CD4-positive, alpha-beta T cell treated with Interferon gamma for 1 hour (primary cell): ENCODE measurements around the gene LRRTM4.
"Not testable (repeated sequence)": the region's sequence is repeated elsewhere in the genome, so short reads cannot be mapped to it uniquely, and the experiment has no call there.

Experiments used
- DNase-seq: peaks from one replicate; pipeline ENCODE4 v3.0.0-alpha.2; 2020

The LRRTM4 gene

GRCh38 chr2:77045456-77045855 lies 476.7 kb downstream of the LRRTM4 start:
- not testable (repeated sequence) for DNase-seq

- DNase-seq, result no peak
Measured at GRCh38 chr2:77034445-77034844, 487.7 kb downstream of the LRRTM4 start.

DNA sequence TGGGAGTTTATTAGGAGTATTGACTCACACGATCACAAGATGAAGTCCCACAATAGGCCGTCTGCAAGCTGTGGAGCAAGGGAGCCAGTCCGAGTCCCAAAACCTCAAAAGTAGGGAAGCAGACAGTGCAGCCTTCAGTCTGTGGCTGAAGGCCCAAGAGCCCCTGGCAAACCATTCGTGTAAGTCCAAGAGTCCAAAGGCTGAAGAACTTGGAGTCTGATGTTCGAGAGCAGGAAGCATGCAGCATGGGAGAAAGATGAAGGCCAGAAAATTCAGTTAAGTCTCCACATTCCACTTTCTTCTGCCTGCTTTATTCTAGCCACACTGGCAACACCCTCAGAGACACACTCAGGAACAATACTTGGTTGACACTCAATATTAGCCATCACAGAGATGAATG lies 492.9 kb downstream of the LRRTM4 start:
- DNase-seq, result not testable (repeated sequence)

DNA sequence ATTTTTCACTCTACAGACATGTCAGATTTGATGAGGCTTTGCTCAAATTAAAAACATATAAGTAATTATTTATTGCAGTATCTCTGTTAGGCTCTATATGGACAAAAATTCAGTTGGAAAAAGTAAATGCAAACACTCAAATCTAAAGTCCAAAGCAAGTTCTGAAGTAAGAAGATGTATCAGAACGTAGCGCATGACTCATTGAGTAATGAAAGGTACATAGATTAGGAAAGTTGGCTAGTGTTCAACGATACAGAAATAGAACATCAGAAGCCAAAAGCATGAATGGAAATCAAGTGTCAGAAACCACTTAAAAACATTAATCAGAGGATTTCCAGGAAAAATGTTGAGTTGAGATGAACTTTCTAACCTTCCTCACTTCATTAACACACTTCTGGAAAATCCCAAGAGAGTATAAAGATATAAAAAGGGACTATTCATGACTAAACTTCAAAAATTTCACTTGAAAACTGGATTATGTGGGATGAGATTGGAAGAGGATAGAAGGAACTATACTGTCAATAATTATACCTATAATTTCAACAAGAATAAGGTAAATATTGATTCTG lies 494.1 kb downstream of the LRRTM4 start:
- DNase-seq, result no peak

DNA sequence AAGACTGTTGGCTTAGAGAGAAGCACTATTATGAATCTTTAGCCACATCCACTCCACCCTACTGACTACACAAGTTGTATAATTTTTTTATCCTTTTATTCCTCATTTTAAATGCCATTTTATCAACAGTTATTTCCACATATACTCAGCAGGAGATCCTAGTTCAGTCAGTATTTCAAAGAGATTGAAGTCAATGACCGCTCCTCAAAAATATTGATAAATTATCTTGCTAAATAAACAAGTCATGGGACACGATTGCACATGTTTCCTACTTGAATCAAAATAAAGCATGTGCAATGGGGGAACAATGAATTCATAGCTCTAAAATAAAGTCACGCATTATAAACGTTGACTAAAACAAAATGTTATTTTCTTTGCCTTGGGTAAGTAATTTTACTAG lies 496.5 kb downstream of the LRRTM4 start:
- no peak for DNase-seq

- DNase-seq, result no peak
Measured at GRCh38 chr2:77021161-77021560, 501.0 kb downstream of the LRRTM4 start.

DNA sequence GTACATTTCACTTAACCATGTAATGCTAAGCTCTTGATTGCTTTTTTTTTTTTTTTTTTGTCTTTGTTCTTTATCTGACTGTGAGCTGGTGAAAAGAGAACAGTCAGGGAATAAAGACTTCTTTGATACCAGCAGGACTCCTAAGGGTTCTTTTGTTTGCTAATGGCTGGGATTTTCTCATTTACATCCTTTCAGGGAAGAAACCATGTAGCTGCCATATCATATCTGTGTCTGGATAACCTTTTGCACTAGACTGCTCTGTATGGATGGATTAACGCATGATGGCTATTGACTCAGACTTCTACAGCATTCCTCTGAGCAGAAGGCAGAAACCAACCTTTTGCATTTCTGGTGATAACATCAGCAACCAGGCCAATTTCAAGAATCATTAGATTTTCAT lies 504.0 kb downstream of the LRRTM4 start:
- no peak for DNase-seq

DNA sequence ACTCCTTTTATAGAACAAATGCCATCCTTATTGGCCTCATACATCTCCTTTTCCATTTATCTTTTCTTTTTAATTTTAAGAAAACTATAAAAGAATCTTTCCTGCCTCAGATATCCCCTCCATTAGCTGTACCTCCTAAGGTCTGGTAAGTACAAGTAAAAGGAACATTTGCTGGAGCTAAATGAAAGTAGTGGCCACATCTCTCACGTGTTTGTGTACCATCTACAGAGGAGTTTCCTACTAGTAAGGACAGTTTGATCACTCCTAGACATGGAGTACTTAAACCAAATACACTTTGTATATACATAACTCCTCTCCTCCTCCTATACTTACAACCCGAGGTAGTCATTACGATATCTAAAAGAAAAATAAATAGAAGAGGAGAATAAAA lies 504.8 kb downstream of the LRRTM4 start:
- no peak for DNase-seq

DNA sequence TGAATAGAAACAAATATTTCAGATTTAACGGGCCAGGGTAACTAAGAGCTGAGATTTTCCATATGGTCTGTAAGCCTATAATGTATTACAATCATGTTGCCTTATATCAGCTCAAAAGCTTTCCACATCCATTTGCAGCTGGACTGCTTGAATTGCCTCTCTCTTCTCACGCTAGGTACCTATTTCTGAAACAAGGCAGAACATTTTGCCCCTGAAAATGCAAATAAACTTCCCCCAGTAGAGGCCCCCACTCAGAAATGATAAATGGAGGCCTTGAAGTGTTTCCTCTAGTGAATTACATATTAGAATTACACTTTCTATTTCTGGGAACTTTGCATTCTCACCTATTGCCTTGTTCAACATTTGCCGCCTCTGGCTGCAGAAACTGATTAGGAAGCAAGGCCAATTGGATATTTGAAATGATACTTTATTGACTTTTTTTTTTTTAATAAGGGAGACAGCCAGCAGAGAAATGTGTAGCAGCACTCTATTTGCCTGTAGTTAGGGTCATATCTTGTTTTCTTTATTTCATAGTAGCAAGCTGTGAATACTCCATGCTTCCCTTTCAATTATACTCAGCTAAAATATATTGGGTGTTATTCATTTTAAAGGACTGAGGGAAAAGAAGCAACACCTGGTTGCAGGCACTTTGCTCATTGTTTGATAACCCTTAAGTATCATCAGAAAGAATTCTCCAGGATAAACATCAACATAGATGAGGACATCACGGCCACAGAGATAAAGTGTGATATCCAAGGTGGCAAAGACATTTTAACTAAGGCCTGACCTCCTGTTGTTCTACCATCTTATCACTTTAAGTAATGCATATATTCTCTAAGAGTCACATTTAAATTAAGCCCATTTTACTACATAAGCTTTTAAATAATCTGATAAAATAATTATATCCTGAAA lies 505.5 kb downstream of the LRRTM4 start:
- DNase-seq, result no peak

- DNase-seq, result no peak
Measured at GRCh38 chr2:77013953-77014352, 508.2 kb downstream of the LRRTM4 start.

GRCh38 chr2:77013457-77013856 lies 508.7 kb downstream of the LRRTM4 start:
- DNase-seq, result no peak

GRCh38 chr2:77009307-77009706 lies 512.9 kb downstream of the LRRTM4 start:
- no peak for DNase-seq

- DNase-seq, result no peak
Measured at GRCh38 chr2:77008853-77009252, 513.3 kb downstream of the LRRTM4 start.

DNA sequence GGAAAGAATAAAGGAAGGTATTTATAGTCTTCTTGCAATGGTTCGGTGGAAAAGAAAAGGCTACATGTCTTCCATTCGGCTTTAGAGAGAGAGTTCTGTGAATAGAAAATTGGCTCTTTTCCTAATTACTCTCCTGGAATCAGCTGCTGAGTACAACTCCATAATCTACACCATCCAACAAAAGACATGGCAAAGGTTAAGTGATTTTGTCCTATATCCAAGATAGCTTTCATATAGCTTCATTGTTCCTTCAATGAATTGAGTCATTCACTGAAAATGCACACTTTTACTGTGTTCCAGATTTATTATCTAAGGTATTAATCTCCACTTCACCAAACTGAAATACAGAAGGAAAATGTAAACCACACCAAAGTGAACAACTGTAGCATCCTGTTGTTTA lies 514.5 kb downstream of the LRRTM4 start:
- no peak for DNase-seq

DNA sequence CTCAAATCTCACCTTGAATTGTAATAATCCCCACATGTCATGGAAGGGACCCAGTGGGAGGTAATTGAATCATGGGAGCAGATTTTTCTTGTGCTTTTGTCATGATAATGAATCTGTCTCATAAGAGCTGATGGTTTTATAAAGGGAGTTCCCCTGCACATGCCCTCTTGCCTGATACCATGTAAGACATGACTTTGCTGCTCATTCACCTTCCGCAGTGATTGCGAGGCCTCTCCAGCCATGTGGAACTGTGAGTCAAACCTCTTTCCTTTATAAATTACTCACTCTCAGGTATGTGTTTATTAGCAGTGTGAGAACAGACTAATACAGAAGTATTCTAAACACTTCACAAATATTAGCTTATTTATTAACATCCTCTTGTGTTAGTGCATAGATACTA lies 516.7 kb downstream of the LRRTM4 start:
- no peak for DNase-seq

- no peak for DNase-seq
Measured at GRCh38 chr2:77001895-77002294, 520.3 kb downstream of the LRRTM4 start.

DNA sequence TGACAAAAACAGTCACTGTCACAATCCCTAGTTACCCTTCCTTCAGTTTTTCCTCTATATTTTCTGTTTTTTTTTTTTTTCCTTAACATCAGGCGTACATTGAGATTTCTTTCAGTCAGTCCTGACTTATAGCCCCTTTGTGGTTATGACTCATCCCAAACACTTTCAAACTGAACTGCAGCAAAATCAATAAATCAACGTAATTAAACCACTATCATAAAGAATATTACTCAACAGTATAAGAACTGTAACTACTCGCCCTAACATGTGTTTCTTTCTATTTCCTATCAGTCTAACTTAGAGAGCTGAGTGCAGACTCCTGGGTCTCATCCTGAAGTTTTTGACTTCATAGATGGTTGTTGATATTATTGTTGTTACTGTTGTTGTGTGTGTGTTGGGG lies 523.5 kb downstream of the LRRTM4 start:
- no peak for DNase-seq

GRCh38 chr2:76998152-76998551 lies 524.0 kb downstream of the LRRTM4 start:
- no peak for DNase-seq

- no peak for DNase-seq
Measured at GRCh38 chr2:76997296-76997695, 524.9 kb downstream of the LRRTM4 start.

- no peak for DNase-seq
Measured at GRCh38 chr2:76985387-76986136, 536.6 kb downstream of the LRRTM4 start.

DNA sequence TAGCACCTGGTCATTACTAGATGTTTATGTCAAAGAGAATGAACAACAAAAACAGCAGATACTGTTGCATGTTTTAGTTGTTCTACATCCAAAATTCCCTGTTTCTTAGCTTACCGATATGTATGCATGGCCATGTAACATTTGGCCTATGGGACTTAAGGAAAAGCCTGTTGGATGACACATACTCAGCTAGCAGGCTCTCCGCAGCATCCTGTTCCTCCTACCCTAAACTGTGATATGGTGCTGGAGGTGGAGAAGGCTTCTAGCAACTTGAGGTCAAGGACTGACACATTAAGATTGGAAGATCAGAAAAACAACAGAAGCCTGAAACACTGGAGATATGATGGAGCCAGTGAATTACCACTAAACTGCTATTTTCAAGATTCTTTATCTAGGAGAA lies 537.8 kb downstream of the LRRTM4 start:
- DNase-seq, result no peak

- no peak for DNase-seq
Measured at GRCh38 chr2:76980067-76980787, 541.9 kb downstream of the LRRTM4 start.
